ENCODE measurements around the gene SELENOW. TPM values are rescaled to one million over a fixed set of nuclear protein-coding genes. Genes with fewer than 3 reads are reported as not detected.
A peak's percentile ranks its signal among the peaks of the same experiment; 100 is the strongest.

Gene SELENOW
- polyA plus RNA-seq, 6 donors from 2014 or later, result 68.2 to 131 (median 102) TPM

GRCh38 chr19:47821460-47822020, 43.0 kb downstream of the SELENOW start, which contains the start of gene CRX:
TSS of gene CRX (plus strand) at chr19:47821937. CDS start at chr19:47834444, 12,507 bp downstream.
- Mint-ChIP-seq H3K4me1 (peaks cover 7 to 13% (median 8%) of the 10 kb centered on the region in 3 donors), H3K36me3 (no peaks in the 10 kb centered on the region), H3K27me3 (peaks cover 33 to 57% (median 53%) of the 10 kb centered on the region in 3 donors), H3K9me3 (peaks cover 0 to 9% (median 0%) of the 10 kb centered on the region in 7 donors), H3K27ac (peak within 1 kb of the TSS in 2 of 6 donors; percentile 52 to 92), H3K4me3 (peak within 1 kb of the TSS in 2 of 8 donors; percentile 71 to 76)
- ATAC-seq (ENCODE audit: low read depth in 2 of 2) (no peak), DNase-seq (no peak)

GRCh38 chr19:47824396-47824795, 45.9 kb downstream of the SELENOW start:
- Mint-ChIP-seq H3K27me3 (peaks cover 33 to 56% (median 40%) of the 10 kb centered on the region in 3 donors), H3K4me1 (peaks cover 7 to 13% (median 11%) of the 10 kb centered on the region in 3 donors), H3K4me3 (no peak overlapping the region), H3K27ac (no peak overlapping the region), H3K36me3 (no peaks in the 10 kb centered on the region), H3K9me3 (peaks cover 0 to 9% (median 4%) of the 10 kb centered on the region in 7 donors)
- DNase-seq (no peak), ATAC-seq (ENCODE audit: low read depth in 2 of 2) (no peak)

GRCh38 chr19:47826800-47827199, 48.3 kb downstream of the SELENOW start:
- H3K27ac Mint-ChIP-seq, result no peak overlapping the region
- peaks cover 0 to 5% (median 0%) of the 10 kb centered on the region in 3 donors for H3K4me1 Mint-ChIP-seq
- no peak for ATAC-seq (ENCODE audit: low read depth in 2 of 2)
- no peak overlapping the region for H3K4me3 Mint-ChIP-seq
- H3K36me3 Mint-ChIP-seq, result no peaks in the 10 kb centered on the region
- H3K27me3 Mint-ChIP-seq, result peaks cover 19 to 32% (median 21%) of the 10 kb centered on the region in 3 donors
- H3K9me3 Mint-ChIP-seq, result peaks cover 0 to 9% (median 4%) of the 10 kb centered on the region in 7 donors
- DNase-seq, result no peak

- Mint-ChIP-seq H3K36me3 (no peaks in the 10 kb centered on the region), H3K27ac (no peak overlapping the region), H3K27me3 (peaks cover 8 to 18% (median 11%) of the 10 kb centered on the region in 3 donors), H3K9me3 (no peaks in the 10 kb centered on the region), H3K4me1 (peaks cover 0 to 5% (median 0%) of the 10 kb centered on the region in 3 donors), H3K4me3 (no peak overlapping the region)
- DNase-seq (no peak), ATAC-seq (ENCODE audit: low read depth in 2 of 2) (no peak)
These were observed 54.2 kb downstream of the SELENOW start for GRCh38 chr19:47832723-47833122.

Other genes with a start within 250 kb of the SELENOW start
- not detected for gene ZNF541, start 205.6 kb upstream of the SELENOW start, polyA plus RNA-seq (ENCODE audit: low read depth in 6 of 6)
- 1 to 10 TPM in 1 of 6 donors, under 1 TPM in 4, not detected in 1; 0.37 to 1.5 (median 0.83) TPM for gene BICRA, start 169.6 kb upstream of the SELENOW start, polyA plus RNA-seq (ENCODE audit: low read depth in 6 of 6)
- gene EHD2, start 65.3 kb upstream of the SELENOW start, polyA plus RNA-seq (ENCODE audit: low read depth in 6 of 6), result not detected
- 100 to 1,000 TPM; 128 to 360 (median 285) TPM for gene NOP53, start 33.2 kb upstream of the SELENOW start, polyA plus RNA-seq (ENCODE audit: low read depth in 6 of 6)
- gene TPRX1, start 25.8 kb downstream of the SELENOW start, polyA plus RNA-seq (ENCODE audit: low read depth in 6 of 6), result not detected
- gene CRX, start 43.2 kb downstream of the SELENOW start, polyA plus RNA-seq (ENCODE audit: low read depth in 6 of 6), result not detected
- not detected for gene TPRX2, start 80.5 kb downstream of the SELENOW start, polyA plus RNA-seq (ENCODE audit: low read depth in 6 of 6)
- not detected for gene SULT2A1, start 107.6 kb downstream of the SELENOW start, polyA plus RNA-seq (ENCODE audit: low read depth in 6 of 6)
- not detected for gene BSPH1, start 213.5 kb downstream of the SELENOW start, polyA plus RNA-seq (ENCODE audit: low read depth in 6 of 6)
- gene ELSPBP1, start 215.9 kb downstream of the SELENOW start, polyA plus RNA-seq (ENCODE audit: low read depth in 6 of 6), result not detected